Left renal pelvis (tissue), 4 donors: Measurements from ENCODE around the gene SLC1A5. TPM values are rescaled to one million over a fixed set of nuclear protein-coding genes. Genes with fewer than 3 reads are reported as not detected.

Experiments
- DNase-seq, 4 donors: peaks; one replicate each; pipeline ENCODE4 v3.0.0-alpha.2; 2013; ENCODE audit warnings: low read depth in 4 of 4, low spot score in 3 of 4
- polyA plus RNA-seq, 4 donors: library from polyadenylated mRNA; unstranded; fragments of 120-200 nt; gene quantifications; one replicate each; pipeline ENCODE4 v1.2.1, GENCODE V29; 2013; ENCODE audit not compliant: insufficient read length in 4 of 4

SLC1A5 gene
- polyA plus RNA-seq, 4 donors: 29.8 to 50.1 (median 43.2) TPM

- no peak for DNase-seq
Observed at GRCh38 chr19:46745521-46746280, 42.7 kb downstream of the SLC1A5 start, which contains the start of gene FKRP. Gene FKRP, plus strand, starts transcription at chr19:46746057. Its CDS starts 9,394 bp downstream, at chr19:46755451.

GRCh38 chr19:46745030-46745429 lies 43.4 kb downstream of the SLC1A5 start:
- no peak for DNase-seq

- DNase-seq: no peak
Observed at GRCh38 chr19:46744005-46744691, 44.2 kb downstream of the SLC1A5 start.

- no peak for DNase-seq
Observed at GRCh38 chr19:46742926-46743480, 45.4 kb downstream of the SLC1A5 start.

- DNase-seq: no peak
Observed at GRCh38 chr19:46741447-46741846, 46.9 kb downstream of the SLC1A5 start.

- no peak for DNase-seq
Observed at GRCh38 chr19:46739290-46739771, 49.1 kb downstream of the SLC1A5 start.

GRCh38 chr19:46737761-46738171 lies 50.6 kb downstream of the SLC1A5 start:
- DNase-seq: no peak

- DNase-seq: no peak
Observed at GRCh38 chr19:46737298-46737654, 51.1 kb downstream of the SLC1A5 start.

GRCh38 chr19:46736531-46737297 lies 51.7 kb downstream of the SLC1A5 start:
- DNase-seq: no peak

GRCh38 chr19:46733690-46734292 lies 54.6 kb downstream of the SLC1A5 start:
- DNase-seq: no peak

GRCh38 chr19:46732966-46733689 lies 55.3 kb downstream of the SLC1A5 start:
- no peak for DNase-seq

GRCh38 chr19:46732172-46732938 lies 56.0 kb downstream of the SLC1A5 start:
- DNase-seq: no peak

- no peak for DNase-seq
Observed at GRCh38 chr19:46731584-46731983, 56.8 kb downstream of the SLC1A5 start.

- DNase-seq: no peak
Observed at GRCh38 chr19:46731007-46731501, 57.3 kb downstream of the SLC1A5 start.

- no peak for DNase-seq
Observed at GRCh38 chr19:46730595-46730994, 57.8 kb downstream of the SLC1A5 start.

GRCh38 chr19:46730187-46730586 lies 58.2 kb downstream of the SLC1A5 start:
- no peak for DNase-seq

- DNase-seq: no peak
Observed at GRCh38 chr19:46729696-46730095, 58.7 kb downstream of the SLC1A5 start.

GRCh38 chr19:46728693-46729339 lies 59.6 kb downstream of the SLC1A5 start:
- DNase-seq: no peak
